WTC11 (cell line): ENCODE measurements around the gene ARHGAP32.

Experiments
- ATF2 ChIP-seq: sonication (generic); formaldehyde crosslinking; IDR thresholded peaks from 2 replicates; pipeline ENCODE4 v1.8.1; 2022; ENCODE audit warnings: low read depth, missing genetic modification reagents, borderline replicate concordance
- CREB1 ChIP-seq: sonication (generic); formaldehyde crosslinking; IDR thresholded peaks from 2 replicates; pipeline ENCODE4 v1.8.0; 2023; ENCODE audit warnings: mild to moderate bottlenecking, missing genetic modification reagents
- CREM ChIP-seq: sonication (generic); formaldehyde crosslinking; IDR thresholded peaks from 2 replicates; pipeline ENCODE4 v1.8.1; 2022; ENCODE audit warnings: mild to moderate bottlenecking, missing genetic modification reagents, moderate library complexity
- ELF4 ChIP-seq: sonication (generic); formaldehyde crosslinking; IDR thresholded peaks from 2 replicates; pipeline ENCODE4 v1.8.1; 2022; ENCODE audit warnings: low read depth, mild to moderate bottlenecking, moderate library complexity, missing genetic modification reagents
- FOXJ3 ChIP-seq: sonication (generic); formaldehyde crosslinking; IDR thresholded peaks from 2 replicates; pipeline ENCODE4 v1.9.0; 2021; ENCODE audit warnings: missing genetic modification reagents, mild to moderate bottlenecking, borderline replicate concordance
- SMAD3 ChIP-seq: sonication (generic); formaldehyde crosslinking; IDR thresholded peaks from 2 replicates; pipeline ENCODE4 v1.8.0; 2022; ENCODE audit warnings: missing genetic modification reagents, mild to moderate bottlenecking, borderline replicate concordance
- ZNF317 ChIP-seq: sonication (generic); formaldehyde crosslinking; IDR thresholded peaks from 2 replicates; pipeline ENCODE4 v1.8.1; 2023; ENCODE audit warnings: low read depth, mild to moderate bottlenecking, moderate library complexity, missing genetic modification reagents, borderline replicate concordance
- TF ChIP-seq, protein P1 (sequence below): fragments of 200-600 bp; IDR thresholded peaks from 2 replicates; pipeline ENCODE4 v1.8.0; 2022; ENCODE audit warnings: antibody characterized with exemption
- TF ChIP-seq, protein P2 (sequence below): sonication (generic); formaldehyde crosslinking; IDR thresholded peaks from 2 replicates; pipeline ENCODE4 v1.8.1; 2023; ENCODE audit warnings: mild to moderate bottlenecking, missing genetic modification reagents, moderate library complexity
- TF ChIP-seq, protein P3 (sequence below): sonication (generic); formaldehyde crosslinking; IDR thresholded peaks from 2 replicates; pipeline ENCODE4 v1.8.1; 2022; ENCODE audit warnings: low read depth, mild to moderate bottlenecking, moderate library complexity, missing genetic modification reagents, borderline replicate concordance

- TF ChIP-seq, protein P1, sequence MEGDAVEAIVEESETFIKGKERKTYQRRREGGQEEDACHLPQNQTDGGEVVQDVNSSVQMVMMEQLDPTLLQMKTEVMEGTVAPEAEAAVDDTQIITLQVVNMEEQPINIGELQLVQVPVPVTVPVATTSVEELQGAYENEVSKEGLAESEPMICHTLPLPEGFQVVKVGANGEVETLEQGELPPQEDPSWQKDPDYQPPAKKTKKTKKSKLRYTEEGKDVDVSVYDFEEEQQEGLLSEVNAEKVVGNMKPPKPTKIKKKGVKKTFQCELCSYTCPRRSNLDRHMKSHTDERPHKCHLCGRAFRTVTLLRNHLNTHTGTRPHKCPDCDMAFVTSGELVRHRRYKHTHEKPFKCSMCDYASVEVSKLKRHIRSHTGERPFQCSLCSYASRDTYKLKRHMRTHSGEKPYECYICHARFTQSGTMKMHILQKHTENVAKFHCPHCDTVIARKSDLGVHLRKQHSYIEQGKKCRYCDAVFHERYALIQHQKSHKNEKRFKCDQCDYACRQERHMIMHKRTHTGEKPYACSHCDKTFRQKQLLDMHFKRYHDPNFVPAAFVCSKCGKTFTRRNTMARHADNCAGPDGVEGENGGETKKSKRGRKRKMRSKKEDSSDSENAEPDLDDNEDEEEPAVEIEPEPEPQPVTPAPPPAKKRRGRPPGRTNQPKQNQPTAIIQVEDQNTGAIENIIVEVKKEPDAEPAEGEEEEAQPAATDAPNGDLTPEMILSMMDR: no peak
- TF ChIP-seq CREM (CRISPR knock-in tag) (no peak), ATF2 (no peak), CREB1 (CRISPR knock-in tag) (no peak), FOXJ3 (CRISPR knock-in tag) (no peak), SMAD3 (CRISPR knock-in tag) (no peak), ELF4 (no peak), ZNF317 (CRISPR knock-in tag) (no peak)
- TF ChIP-seq, protein P2, sequence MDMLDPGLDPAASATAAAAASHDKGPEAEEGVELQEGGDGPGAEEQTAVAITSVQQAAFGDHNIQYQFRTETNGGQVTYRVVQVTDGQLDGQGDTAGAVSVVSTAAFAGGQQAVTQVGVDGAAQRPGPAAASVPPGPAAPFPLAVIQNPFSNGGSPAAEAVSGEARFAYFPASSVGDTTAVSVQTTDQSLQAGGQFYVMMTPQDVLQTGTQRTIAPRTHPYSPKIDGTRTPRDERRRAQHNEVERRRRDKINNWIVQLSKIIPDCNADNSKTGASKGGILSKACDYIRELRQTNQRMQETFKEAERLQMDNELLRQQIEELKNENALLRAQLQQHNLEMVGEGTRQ (CRISPR knock-in tag): no peak
- TF ChIP-seq, protein P3, sequence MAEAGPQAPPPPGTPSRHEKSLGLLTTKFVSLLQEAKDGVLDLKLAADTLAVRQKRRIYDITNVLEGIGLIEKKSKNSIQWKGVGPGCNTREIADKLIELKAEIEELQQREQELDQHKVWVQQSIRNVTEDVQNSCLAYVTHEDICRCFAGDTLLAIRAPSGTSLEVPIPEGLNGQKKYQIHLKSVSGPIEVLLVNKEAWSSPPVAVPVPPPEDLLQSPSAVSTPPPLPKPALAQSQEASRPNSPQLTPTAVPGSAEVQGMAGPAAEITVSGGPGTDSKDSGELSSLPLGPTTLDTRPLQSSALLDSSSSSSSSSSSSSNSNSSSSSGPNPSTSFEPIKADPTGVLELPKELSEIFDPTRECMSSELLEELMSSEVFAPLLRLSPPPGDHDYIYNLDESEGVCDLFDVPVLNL: no peak
These were observed 251.0 kb downstream of the ARHGAP32 start for GRCh38 chr11:128941110-128941509.
